GM19452 (cell line): Measurements from ENCODE around the gene AMPH.

ENCODE experiments used
- ATAC-seq: cut with Tn5 transposase; IDR thresholded peaks from one replicate; pipeline ENCODE4 v1.9.1; 2021; ENCODE audit not compliant: unreplicated experiment

AMPH gene

DNA sequence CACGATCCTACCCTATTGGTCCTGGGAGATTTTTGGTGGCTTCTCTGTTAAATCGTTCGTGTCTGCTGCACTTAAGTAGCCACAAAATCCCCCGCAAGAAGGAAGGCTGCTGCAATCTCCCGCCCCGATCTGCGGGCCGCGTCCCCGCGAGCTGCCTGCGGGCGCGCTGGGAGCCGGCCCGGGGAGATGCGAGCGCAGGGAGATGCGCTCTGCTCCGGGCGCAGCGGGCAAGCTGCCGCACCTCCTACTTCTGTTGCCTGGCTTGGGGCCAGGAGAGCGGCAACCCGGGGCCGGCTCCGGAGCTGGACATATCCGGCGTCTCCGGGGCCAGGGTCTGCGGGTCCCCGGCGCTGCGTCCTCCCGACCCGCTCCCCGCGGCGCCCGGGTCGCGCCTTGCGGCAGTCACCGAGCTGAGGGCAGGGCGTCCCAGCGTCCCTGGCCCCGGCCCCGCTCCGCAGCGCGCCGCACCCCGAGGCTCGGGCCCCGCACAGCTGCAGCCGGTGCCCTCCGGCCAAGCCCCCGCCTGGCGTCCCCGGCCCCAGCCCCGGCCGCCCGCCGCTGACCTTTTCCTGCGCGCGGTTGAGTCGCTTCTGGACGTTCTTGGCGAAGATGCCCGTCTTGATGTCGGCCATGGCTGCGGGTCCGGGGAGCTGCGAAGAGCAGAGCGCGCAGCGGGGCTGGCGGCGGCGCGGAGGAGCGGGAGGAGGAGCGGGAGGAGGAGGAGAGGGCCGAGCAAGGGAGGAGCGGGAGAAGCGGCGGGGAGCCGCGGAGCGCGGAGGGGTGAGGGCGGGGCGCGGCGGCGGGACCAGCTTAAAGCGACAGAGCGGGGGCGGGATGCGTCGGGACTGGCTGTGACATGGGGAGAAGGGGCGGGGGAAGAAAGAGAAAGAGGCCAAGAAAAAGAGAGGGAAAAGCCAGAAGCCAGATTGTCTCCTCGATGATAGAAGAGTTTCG is at the start of gene AMPH:
Gene AMPH (minus strand): TSS at position 654 of the 954 bp plus-strand sequence. CDS start 22 bp downstream, at position 632.
- no peak for ATAC-seq

DNA sequence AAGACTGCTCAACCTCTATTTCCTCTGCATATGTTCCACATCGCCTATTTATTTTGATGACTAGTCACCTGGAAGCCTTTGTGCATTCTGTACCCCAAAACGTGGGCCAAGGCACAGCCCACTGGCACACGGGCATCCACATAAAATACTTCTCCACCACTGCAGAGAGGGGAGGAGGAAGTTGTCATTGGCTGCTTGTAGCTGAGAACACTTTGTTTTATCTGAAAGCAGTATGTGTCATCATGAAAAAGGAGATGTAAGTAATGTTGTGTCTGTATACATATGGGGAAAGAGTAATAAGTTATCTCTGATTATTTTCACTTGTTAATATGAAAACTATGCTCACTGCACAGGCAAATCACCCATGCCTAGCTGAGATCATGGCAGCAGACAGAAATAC is 48.2 kb upstream of the AMPH start:
- ATAC-seq = no peak

DNA sequence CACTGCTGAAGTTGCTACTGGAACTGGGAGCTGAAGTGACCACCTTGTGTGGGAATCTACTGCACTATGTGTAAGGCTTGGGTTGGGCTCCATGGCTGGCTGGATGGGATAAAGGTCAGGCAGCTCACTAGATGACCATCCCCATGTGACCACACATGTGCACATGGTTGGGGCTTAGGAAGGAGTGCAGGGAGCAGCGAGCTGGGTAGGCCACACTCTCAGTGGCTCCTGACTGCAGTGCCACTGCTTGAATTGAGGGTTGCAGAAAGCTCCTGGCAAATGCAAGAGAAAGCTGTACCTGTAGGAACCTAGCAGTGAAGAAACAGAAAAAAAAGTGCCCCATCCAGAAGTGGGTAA is 47.5 kb upstream of the AMPH start:
- no peak for ATAC-seq

DNA sequence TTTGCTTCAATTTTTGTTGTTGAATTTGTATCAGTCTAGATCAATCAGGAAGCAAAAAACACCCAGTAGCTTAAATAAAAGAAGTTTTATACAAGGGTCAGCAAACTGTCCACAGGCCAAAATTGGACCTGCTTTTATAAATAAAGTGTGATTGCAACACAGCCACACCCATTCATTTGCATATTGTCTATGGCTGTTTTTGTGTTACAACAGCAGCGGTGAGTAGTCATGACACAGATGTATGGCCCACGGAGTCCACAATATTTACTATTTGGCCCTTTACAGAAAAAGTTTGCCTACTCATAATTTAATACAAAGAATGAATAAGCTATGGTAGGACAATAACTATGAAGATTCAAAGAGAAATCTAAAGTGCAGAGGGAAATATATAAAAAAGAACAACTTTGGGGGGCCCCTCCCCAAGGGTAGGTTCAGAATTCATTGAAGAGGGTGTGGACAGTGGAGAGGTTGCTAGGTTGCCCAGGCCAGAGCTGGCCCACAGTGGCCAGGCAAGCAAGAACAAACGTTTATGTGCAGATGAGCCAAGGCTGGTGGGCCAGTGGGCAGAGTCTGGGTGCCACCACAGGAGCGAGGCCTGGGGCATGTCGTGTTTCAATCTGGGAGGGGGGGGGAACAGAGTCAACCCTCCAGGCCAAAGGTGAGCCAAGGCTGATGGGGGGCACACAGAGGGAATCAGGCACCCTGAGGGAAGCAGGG is 47.0 kb upstream of the AMPH start:
- ATAC-seq = no peak

DNA sequence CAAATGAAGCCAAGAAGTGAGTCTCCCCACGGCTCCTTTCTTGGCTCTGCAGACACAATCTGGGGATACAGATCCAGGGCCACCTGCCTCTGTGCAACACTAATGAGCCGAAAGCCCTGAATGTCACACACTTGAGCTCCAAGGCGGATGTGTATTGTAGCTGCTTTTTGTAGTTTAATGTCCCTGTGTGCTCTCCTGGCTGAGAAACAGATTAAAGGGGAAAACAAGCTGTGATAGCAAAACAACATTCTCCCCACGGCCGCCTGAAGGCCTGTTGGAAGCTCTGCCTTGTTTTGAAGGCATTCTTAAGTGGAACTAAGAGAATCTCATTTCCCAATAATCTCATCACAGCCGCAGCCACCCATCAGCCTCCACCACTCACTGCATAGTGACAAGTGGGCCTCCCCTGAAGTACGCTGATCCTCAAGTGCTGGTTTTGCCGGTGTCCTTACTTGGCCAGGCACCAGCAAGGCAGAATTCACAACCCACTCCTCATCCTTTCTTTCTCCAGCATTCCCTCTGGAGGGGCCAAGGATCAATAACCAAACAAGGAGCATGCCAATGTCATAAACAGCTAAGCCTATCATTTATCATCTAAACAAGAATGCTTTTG is 44.4 kb upstream of the AMPH start:
- no peak for ATAC-seq

DNA sequence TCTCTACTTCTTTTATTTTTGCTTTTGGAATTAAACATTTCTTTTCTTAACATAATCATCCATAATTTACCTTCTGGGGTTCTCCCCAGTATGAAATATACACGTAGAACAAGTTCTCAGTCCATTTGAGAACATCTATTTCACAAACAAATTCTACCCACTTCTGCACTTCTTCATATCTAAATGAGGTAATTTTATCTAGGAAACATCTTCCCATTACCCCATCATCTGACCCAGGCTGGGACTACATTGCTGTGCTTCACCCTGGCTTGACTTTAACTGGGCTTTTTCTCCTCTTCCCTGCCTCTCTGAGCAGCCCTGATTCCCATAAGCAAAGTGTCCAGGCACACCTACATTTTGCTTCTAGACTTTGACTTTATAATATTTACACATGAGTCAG is 43.3 kb upstream of the AMPH start:
- ATAC-seq = no peak

DNA sequence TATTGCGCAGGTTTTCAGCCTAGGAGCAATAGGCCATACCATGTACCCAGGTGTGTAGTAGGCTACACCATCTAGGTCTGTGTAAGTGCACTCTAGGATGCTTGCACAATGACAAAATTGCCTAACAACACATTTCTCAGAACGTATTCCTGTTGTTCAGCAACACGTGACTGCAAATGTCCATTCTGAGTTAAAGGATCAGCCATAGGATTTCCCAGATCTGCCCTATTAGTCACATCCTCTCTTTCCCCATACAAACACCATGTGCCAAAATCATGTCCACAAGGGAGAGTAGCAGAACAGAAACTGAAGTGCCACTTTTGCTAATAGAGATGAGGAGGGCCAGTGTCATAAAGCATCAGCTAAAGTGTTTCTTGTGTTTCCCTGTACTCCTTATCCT is 42.6 kb upstream of the AMPH start:
- ATAC-seq = no peak

DNA sequence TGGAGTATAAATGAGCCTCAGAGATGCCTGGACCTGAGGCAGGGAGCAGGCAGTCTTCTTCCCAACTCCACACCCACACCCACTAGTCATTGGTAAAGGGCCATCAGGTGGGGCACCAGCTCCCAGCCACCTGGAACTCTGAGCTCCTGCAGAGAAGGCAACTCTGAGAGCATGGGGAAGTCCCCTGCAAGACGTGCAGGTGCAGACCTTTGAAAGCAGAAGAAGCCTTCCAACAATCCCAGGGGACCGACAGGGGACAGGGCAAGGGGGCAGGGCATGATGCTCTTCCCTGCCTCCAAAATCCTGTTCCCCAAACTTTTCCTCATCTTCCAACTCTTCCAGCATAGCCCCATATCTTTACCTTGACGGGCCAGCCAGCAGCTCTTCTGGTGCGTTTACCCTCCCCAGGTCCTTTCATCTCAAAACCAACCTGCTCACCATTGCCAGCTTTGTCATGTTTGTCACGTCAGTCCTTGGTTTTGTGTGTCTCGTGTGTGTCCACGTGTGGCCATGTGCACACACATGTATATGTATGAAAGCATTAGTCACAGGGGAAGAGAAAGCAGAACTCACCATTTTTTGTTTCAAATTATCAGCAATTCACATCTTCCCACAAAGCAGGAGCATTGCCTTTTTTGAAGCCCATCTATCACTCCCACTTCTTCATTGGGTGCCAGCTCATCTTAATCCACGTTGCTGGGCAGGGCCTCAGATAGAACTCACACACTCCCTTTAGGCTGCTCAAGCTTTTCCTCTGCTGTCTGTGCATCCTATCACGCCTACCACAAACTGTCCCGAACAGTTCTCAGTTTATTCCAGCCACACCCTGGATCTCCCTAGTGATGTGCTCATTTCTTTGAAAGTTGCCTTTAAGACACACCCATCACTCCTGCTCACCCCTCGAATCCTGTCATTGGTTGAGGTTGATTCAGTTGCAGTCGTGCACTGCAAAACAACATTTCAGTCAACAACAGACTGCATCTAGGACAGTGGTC is 41.0 kb upstream of the AMPH start:
- no peak for ATAC-seq

DNA sequence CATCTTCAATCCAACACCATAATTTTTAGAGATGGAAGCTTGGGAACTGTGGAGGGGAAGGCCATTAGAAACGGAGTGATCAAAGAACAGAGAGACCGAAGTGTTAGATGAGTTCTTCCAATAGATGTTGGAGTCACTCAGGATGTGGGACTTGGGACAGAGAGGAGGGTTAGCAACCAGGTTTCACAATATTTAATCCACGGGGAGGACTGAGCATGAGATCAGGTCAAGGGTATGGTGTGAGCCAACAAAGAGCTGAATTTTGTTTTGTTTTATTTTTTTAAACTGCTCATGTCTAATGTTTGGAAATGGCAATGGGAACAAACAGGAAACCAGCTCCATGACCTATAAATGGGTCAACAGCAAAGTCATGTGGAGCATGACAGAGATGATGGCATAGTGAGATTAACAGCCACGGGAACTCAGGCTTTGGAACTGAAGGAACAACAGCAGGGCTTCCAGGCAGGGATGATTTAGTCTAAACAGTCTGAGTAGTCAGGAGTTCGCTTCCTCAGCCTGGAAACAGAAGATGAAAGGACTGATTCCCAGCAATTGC is 38.9 kb upstream of the AMPH start:
- no peak for ATAC-seq

DNA sequence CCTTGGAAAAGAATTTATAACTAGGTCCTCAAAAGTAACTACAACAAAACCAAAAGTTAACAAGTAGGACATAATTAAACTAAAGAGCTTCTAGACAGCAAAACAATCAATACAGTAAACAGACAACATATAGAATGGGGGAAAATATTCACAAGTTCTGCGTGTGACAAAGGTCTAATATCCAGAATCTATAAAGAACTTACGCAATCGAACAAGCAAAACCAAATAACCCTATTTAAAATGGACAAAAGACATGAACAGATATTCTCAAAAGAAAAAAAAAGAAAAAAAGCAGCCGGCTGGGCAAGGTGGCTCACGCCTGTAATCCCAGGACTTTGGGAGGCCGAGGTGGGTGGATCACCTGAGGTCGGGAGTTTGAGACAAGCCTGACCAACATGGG is 33.8 kb upstream of the AMPH start:
- ATAC-seq = no peak

DNA sequence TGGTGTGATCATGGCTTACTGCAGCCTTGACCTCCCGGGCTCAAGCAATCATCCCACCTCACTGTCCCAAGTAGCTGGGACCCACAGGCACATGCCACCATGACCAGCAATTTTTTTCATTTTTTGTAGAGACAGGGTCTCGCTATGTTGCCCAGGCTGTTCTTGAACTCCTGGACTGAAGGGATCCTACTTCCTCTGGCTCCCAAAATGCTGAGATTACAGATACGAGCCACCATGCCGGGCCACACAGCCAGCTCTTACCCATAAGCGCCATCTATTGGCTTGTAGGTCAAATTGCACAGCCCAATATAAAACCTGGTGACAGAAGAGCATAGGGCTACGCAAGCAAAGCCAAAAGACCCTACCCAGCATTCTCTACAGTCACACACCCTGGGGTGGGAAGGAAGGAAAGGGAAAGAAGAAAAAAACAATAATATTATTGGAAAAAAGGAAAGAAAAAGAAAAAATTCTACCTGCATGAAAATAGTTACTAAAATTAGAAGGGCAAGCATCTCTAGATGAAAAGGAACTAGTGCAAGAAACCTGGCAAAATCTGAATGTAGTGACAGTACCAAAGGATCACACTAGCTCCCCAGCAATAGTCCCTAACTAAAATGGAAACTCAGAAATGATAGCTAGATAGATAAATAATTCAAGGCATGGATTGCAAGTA is 29.4 kb upstream of the AMPH start:
- ATAC-seq = peak; percentile 70

DNA sequence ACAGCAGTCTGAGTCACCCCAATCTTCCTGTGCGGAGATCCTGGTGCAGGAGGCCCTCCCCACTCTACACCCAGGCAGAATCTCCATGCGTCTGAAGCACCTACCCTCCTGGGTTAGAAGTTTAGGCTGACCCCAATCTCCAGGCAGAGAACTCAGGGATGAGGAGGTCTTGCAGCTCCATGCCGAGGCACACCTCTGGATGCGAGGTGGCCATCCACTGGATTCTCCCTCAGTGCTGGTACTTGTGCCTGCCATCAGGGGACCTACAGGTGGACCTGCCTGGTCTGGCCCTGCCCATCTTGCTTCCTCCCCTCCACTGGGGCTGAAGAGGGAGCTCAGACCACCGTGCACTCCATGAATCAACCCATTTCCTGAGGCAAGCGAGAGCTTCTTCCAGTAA is 28.8 kb upstream of the AMPH start:
- no peak for ATAC-seq

DNA sequence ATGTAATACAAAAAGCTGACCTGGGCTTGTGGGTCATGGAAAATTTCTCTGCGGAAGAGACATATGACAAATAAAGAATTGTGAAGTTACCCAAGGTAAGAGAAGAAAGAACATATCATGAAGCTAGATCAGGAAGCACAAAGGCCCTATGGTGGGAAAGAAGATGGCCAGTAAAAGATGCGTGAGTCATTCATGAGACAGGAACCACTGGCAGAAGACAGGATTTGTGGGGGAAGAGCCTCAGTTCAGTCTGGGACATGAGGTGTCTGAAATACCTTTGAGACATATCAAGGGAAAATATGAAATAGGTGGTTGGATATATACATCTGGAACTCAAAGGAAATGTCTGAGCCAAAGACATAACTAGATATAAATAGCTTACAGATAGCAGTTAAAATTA is 27.7 kb upstream of the AMPH start:
- ATAC-seq = no peak

DNA sequence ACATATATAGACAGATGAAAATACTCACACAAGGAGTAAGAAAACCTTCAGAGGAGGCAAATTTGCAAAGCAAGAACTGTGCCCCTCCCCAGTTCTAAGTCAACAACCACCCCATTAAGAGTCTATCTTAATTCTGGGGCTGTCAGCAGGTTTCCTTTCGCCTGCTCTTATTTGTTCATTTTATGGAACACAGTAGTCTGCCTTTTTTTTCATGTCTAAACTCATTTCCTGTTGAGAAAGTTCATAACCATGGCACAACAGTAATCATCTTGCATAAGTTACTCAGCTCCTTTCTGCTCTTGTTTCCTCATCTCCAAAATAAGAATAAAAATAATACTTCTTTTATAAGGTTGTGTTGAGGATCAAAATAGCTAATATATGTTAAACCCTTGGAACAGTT is 25.8 kb upstream of the AMPH start:
- no peak for ATAC-seq

DNA sequence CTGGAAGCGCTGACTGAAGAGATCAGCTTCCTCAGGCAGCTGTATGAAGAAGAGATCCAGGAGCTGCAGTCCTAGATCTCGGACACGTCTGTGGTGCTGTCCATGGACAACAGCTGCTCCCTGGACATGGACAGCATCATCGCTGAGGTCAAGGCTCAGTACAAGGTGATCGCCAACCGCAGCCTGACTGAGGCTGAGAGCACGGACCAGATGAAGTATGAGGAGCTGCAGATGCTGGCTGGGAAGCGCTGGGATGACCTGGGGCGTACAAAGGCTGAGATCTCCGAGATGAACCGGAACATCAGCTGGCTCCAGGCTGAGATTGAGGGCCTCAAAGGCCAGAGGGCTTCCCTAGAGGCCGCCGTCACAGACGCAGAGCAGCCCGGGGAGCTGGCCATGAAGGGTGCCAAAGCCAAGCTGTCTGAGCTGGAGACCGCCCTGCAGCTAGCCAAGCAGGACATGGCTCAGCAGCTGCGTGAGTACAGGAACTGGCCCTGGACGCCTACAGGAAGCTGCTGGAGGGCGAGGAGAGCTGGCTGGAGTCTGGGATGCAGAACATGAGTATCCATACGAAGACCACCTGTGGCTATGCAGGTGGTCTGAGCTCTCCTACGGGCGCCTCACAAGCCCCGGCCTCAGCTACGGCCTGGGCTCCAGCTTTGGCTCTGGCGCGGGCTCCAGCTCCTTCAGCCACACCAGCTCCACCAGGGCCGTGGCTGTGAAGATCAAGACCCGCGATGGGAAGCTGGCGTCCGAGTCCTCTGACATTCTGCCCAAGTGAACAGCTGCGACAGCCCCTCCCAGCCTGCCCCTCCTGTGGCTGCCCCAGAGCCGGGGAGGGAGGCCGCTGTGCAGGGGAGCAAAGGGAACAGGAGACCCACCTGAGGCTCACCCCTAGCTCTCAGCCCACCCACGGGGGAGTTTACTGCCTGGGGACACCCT is 24.9 kb upstream of the AMPH start:
- no peak for ATAC-seq

DNA sequence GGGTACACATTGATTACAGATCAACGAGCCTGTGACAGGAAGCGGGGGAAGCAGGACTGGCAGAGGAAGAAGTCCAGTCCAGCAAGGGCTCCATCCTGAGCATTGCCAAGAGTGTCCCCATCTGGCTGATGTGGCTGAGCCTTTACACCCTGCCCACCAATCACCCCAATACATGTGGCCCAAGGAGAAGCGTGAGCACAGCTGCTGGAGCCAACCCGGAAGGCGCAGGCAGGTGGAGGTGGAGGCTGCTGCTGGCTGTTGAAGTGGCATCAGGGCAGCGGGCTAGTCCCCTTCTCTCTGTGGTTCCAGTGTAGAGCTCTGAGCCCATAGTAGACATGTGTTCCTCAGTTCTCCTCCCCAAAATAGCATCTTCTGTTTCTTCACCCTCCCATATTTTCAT is 6.8 kb upstream of the AMPH start:
- no peak for ATAC-seq

DNA sequence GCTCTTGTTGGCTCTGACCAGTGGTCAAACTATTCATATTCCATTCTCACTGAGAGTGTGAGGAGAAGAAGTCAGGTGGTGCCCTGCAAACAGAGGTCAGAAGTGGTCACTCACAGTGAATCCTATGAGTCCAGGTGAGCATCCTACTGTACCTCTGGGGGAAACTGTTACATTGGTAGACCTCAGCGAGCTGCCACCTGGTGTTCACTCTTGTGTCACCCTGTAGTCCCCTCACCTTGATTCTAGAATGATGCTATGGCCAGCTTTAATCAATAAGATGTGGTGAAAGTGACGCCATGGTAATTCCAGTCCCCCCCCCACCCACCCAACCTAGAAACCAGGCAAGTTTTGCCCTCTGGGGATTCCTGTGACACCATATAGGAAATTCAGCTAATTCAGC is 1.2 kb upstream of the AMPH start:
- no peak for ATAC-seq

DNA sequence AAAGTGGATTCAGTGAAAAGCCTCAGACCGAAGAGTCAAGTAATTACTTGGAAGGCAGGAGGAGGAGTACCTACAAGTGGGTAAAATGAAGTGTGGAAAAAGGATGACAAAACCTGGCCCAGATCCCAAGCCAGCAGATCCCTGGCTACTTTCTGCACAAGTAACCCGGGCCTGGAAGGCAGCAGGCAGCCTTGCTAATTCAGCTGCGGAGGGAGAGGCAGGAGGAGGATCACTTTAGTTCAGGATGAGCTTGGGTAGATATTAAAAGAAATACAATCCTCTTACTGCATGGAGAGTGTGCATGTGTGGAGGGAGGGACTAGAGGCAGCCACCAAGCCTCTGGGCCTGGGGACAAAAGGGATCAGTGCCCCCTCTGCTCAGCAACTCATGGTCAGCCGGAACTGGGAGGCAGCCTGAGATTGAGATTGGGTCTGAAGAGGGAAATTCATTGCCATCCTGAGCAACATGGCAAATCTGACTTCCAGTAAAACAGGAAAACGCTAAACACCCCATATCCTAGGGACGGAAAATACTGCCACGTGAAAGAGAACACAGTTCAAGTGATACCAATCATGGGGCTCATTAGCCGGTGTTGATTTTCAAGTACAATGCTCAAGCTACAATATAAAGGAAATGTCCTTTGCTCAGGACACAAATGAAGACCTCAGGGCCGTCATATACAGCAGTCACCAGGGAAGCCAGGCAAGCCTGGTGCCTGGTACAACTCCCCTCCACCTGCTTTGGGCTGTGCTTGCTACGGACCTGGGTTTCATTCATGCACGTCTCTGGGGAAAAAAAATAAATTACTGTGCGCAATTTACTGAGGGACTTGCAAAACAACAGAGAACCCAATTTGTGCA is 1.3 kb downstream of the AMPH start:
- ATAC-seq = no peak
